HG02759 (cell line): ENCODE measurements around the gene GSK3A.

ENCODE experiments used
- ATAC-seq: cut with Tn5 transposase; IDR thresholded peaks from one replicate; pipeline ENCODE4 v1.9.1; 2021; ENCODE audit warnings: mild to moderate bottlenecking, moderate library complexity; ENCODE audit not compliant: unreplicated experiment

The GSK3A gene

DNA sequence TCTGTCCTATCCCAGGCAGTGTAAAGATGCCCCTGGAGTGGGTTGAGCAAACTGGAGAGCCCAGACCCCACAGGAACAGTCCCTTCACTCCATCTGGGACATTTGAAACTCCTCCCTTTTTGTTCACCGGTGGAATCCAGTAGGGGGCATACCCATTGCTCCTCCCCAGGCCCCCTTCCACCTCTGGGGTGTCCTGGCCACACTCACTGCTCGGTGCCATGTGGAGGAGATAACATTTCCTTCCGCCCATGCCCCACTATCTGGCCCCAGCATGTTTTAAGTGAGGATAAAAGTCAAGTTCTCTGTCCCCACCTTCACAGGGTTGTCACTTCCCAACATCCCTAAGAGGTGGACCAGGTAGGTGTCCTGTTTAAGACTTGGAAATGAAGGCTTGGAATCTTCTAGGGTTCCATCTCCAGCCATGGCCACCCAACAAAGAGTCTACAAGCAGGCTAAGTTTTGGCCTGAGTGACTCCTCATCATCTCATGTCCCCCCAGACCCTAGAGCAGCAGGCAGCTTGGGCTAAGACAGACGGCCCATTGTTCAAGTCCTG lies 13.0 kb downstream of the GSK3A start:
- ATAC-seq: no peak

DNA sequence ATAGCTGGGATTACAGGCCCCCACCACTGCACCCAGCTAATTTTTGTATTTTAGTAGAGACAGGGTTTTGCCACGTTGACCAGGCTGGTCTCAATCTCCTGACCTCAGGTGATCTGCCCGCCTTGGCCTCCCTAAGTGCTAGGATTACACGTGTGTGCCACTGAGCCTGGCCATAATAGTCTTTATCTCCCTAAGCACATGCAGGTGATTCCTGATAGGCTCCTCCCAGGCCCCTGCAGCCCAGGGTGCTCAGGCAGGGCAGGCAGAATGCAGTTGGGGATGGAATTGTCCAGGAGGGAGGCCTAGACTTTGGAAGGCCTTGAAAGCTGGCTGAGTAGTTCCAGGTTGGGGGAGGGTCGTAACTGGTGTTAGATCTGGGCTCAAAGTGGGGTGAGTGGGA lies 13.8 kb downstream of the GSK3A start:
- no peak for ATAC-seq

DNA sequence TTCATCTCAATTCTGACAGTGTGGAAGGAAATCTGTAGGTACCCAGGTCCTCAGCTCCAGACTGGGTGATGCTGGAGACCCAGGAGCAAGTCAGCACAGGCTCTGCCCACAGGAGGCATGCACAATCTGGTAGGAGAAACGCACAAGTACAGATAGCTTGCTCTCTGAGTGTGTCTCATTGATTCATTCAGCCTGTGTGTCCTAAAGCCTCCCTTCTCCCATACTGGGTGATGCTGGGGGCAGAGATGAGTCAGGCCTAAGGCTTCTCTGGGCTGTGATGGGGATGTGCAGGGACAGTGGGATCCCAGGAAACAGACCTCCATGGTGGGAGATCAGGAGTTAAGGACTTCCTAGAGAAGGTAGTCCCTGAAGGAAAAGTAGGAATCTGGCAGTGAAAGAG lies 15.5 kb downstream of the GSK3A start:
- no peak for ATAC-seq

DNA sequence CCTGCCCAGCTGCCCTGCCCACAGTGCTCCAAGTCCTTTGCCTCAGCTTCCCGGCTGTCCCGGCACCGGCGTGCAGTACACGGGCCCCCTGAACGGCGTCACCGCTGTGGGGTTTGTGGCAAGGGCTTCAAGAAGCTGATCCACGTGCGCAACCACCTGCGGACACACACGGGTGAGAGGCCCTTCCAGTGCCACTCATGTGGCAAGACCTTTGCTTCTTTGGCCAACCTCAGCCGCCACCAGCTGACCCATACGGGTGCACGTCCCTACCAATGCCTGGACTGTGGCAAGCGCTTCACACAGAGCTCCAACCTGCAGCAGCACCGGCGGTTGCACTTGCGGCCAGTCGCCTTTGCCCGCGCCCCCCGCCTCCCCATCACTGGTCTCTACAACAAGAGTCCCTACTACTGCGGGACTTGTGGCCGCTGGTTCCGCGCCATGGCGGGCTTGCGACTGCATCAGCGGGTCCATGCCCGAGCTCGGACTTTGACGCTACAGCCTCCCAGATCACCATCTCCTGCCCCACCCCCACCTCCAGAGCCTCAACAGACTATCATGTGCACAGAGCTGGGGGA lies 16.6 kb downstream of the GSK3A start:
- no peak for ATAC-seq

DNA sequence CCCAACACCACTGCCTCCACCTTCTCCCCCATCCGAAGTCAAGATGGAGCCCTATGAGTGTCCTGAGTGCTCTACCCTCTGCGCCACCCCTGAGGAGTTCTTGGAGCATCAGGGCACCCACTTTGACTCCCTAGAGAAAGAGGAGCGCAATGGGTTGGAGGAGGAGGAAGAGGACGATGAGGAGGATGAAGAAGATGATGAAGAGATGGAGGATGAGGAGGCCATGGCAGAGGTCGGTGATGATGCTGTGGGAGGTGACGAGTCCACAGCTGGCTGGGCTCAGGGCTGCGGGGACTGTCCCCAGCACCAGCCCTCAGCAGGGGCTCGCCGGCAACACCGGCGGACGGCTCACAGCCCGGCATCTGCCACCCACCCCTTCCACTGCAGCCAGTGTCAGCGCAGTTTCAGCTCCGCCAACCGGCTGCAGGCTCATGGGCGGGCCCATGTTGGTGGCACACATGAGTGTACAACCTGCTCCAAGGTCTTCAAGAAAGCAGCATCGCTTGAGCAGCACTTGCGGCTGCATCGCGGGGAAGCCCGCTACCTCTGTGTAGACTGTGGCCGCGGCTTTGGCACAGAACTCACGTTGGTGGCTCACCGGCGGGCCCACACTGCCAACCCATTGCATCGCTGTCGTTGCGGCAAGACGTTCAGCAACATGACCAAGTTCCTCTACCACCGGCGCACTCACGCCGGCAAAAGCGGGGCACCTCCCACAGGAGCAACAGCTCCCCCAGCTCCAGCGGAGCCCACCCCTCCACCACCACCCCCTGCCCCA lies 17.3 kb downstream of the GSK3A start:
- ATAC-seq: no peak

DNA sequence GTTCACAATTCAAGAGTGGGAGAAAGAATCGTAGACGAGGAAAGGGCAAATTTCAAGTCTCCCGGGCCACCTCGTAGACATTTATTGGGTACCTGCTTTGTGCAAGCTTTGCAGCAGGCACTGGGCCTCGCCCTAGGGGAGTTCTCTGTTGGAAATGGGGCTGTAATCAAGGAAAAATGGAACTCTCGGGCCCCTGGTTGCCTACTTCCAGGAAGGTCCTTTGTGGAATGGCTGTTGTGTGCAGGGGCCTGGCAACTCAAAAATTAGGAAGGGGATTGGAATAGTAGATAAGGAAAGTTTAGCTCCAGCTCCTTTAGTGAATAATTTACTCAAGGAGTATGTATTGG lies 21.7 kb downstream of the GSK3A start:
- no peak for ATAC-seq

DNA sequence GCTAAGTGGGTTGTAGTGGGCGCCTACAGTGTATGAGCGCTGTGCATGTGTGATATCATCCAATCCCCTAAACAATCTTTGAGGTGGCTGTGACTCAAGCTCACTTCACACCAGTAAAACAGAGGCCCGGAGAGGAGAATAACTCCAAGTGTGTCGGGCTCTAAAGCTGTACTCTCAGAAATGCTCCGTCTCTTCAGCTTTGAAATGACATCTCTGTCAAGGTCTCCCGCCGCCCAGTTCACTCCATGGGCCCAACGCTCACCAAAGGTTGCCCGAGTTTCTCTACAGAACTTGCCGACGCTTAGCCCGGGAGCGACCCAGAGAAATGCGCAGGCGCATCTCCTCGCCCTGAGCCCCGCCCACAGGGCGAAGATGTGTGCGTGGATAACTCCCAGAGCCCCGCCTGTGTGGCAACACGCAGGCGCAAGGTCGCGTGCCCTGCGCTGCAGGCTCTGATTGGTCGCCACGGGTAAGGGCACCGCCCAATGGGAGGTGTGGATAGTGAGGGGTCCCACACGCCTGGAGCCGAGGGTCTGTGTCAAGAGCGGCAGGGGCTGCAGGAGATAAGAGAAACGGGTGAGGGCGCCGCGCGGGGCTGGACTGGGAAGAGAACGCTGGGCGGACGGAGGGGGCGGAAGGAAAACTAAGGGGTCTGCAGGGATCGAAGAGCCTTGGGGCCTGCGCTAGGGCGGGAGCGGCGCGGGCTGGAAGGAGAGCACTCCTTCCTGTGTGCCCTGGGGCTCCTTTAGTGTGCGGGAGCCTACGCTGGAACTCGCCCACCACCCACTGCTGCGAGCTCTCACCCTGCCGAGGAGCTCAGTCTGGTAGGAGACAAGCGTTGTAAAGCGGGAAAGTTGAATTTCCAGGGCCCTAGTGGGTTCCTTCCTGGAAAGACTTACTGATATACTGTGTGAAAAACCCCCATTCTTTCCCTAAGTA lies 22.3 kb downstream of the GSK3A start, which contains the start of gene ZNF526:
ZNF526 (plus strand) TSS at position 501 of the 939 bp plus-strand sequence. CDS start 4,092 bp downstream, outside the sequence.
- peak; percentile 78 for ATAC-seq

DNA sequence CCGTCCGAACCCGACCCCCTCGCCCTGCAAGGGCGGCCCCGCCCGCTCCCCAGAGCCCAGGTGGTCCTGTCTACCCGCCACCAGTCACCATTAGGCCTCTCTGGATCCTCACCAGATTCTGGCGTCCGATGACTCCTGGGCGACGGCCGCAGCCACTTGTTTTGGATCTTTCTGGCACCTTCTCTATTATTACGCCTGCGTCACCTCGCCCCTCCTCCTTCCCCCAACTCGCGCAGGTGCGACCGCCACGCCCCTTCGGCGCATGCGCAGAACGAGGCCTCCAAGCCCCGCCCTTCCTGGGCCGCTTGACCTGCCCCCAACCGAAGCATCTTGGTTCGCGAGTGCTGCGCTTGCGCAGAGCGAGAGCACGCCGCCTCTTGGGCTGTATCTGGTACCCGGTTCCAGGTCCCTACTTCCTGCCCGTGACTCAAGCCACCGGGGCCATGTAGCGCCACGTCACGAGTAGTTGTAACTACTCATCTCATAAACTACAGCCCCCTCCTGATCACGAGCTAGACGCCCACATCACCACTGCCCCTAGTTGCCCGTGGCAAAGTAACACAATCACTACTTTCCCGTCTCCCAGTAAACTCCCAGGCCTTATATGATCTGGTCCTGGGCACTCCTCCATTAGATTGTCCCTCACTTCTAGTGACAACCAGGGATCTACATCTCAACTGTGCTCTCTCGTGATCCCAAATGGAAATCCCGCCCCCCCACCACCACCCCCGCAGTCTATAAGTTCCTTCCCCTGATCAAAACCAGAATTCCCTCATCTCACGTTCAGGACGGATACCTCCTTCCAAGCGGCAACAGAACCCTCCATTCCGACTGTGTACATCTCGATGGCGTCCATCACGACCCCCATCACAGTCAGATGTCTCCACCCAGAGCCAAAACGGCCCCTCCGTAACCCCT lies 24.6 kb downstream of the GSK3A start, which contains the start of gene DEDD2:
DEDD2 (minus strand) TSS at position 158 of the 918 bp plus-strand sequence. CDS start 670 bp downstream, outside the sequence.
- ATAC-seq: peak; percentile 63

DNA sequence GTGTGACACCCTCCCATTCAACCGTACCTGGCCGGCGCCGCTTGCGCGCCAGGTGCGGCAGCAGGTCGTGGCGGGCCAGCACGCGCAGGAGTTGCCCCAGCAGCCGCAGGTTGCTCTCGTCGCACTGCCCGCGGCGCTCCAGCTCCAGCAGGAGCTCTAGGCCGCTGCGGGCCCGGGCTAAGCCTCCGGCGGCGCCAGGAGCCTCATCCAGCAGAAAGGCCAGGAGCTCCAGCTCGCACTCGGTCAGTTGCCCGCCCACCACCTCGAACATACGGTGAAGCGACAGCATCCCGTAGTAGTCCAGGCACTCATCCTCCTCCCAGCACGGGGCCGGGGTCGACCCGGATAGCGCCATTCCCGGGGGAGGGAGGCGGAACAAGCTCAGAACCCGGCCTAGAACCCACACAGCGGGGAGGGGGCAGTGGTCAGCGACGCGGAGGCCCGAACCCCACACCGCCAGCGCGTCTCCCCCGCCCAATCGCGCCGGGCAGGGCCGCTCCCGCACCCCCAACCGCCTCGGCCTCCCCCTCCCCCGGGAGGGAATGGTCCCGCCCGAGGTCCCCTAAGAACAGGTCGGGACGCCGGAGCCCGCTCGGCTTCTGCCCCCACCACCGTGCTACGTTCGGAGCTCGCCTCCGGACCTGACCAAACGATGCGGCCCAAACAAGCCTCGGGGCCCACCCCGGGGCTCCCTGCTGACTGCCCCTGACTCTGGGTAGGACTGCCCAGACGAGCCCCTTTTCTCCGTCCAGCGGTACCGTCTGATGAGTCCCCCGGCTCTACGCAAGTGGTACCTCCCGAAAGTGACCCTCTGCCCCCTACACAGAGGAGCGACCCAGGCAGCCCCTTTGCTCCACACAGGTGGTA lies 25.5 kb downstream of the GSK3A start:
- peak; percentile 19 for ATAC-seq

DNA sequence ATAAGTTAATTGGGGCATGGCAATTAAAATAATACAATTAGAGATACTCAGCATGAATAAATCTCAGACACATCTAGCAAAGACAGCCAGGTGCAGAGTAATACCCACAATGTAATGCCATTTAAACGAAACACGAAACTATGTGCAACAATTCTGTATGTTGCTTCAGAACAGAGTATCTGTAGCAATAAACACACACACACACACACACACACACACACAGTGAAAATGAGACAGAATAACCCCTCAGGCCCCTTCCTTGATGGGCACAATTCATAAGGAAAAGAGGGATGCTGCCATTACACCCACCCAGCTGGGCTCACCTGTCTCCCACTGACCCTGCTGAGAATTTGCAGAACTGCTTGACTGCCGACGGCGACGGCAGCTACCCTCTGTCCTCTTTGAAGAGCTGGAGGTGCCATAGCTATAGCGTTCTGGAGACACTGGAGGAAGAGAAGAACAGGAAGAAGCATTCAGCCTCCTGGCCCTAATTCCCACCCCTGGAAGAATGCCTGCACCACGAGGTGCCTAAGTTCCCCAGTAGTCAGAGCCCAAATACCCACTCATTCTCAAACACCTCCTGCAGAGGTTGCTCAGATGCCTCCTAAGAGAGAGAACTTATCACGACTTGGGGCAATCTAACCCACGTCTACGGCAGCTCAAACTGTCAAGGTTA lies 27.5 kb downstream of the GSK3A start:
- ATAC-seq: no peak

DNA sequence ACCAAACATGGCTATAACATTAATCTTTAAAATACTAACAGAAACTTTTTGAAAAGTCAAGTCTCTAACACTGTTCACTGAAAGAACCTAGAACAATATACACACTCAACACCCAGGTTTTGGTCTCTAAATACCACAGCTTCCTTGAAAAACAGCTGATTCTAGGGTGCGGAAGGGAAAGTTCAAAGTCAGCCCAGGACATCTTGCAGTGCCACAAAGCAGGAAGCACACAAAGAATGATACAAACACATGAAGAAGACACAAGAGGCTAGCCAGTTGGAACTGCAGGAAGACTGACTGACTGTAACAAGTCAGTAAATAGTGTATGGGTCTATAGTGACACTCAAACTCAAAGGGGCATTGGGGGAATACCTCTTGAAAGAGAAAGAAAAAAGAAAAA lies 29.5 kb downstream of the GSK3A start:
- ATAC-seq: no peak

DNA sequence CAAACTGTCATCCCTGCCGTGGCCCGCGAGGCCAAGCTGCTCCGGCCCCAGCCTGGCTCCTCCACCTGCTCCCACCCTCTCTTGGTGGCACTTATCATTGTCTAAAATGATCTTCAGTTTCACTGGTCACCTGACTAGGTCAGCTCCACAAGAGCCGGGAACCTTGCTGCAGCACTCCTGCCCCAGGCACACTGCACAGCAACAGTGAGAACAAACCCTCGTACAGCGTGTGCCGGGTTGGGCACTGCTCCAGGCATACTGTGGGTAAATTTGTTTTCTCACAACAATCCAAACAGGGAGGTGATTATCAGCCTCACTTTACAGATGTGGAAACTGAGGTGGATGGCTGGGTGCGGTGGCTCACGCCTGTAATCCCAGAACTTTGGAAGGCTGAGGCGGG lies 33.8 kb downstream of the GSK3A start:
- ATAC-seq: no peak

DNA sequence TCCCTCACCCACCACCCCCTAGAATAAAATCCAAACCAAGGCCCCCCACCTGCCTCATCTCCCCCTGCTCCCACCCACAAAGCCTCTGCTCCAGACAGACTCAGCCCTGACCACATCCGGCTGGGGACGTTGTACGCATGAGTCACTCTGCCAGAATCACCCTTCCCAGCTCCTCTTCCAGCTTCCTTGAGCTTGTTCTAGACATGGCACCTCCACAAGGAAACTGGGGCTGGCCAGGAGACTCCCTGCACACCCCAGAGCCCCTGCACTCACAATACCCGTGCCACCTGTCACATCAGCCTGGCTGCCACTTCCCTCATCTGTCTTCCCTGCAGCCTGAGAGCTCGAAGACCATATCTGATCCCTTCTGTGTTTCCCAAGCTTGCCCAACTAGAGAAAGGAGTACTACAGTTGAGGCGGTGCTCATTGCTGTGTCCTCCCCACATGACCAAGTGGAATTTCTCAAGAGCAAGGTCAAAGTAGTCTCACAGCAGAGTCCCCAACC lies 34.6 kb downstream of the GSK3A start:
- ATAC-seq: no peak

DNA sequence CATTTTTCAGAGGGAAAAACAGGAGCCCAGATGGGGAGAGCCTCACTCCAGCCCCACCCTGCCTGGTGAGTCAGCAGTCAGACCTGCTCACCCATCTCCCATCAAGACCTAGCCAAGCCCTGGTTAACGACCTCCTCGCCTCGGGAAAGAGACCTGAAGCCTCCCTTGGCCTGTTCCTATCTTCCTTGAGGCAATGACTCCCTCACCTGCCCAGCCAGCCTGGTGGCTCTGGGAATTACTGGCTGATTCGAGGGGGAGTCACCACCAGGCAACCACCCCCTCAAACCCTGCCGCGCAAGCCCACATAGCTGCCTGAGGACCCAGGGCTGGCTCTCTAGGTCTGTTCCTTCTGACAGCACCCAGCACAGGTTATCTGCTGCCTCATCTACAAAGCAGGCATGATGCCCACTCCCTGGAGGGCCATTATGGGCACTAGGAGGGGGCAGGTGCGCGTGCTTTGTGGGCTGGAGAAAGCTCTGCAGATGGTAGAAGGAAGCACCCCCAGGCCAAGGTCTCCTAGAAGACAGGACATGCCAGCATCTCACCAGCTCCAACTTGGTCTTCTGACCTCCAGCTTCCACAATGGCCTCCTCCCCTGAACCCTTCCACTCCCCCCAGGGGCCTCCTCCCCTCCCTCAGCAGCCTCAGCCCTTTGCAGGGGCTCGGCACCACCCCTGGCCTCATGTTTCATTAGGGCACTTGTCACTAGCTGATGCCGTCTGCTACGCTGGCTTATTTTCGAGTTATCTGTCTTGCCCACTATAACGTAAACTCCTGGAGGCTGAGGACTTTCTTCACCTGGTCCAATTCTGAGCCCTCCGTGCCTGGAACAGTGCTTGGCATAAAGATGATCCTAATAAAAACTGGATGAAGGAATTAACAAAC lies 35.3 kb downstream of the GSK3A start:
- ATAC-seq: no peak

DNA sequence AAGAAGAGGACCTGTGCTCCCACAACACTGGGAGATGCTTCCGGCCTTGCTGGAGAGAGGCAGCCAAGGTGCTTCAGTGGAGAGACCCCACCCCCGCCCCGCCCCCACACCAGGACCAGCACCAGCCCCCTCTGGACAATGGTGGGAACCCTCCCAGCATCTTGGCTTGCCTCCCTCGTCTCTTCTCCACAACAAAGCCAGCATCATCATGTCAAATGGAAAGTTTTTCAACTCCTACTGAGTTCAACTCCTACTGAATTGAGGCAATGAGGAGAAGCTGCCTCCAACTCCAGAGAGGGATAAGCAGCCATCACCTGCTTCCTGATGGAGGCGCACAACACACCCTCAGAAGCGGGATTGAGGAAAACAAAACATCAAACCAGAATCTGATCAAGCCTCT lies 37.7 kb downstream of the GSK3A start:
- ATAC-seq: no peak

DNA sequence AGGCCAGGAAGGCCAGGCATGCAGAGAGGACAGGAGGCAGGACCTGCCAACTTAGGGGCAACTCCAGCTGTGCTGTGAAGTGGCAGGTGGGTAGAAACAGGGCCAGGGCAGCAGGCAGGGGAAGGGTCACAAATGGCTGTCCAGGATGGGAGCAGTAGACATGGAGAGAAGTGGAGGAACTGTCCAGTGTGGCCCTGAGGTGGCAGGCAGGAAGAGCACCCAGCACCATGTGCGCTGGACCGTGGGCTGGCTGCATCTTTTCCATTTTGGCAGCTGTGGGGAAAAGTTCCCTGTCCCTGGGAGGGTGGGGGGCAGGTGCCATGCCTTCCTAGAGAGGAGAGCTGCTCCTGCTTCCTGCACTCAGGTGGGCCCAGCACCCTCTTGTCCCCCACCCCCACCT lies 38.7 kb downstream of the GSK3A start:
- ATAC-seq: no peak

DNA sequence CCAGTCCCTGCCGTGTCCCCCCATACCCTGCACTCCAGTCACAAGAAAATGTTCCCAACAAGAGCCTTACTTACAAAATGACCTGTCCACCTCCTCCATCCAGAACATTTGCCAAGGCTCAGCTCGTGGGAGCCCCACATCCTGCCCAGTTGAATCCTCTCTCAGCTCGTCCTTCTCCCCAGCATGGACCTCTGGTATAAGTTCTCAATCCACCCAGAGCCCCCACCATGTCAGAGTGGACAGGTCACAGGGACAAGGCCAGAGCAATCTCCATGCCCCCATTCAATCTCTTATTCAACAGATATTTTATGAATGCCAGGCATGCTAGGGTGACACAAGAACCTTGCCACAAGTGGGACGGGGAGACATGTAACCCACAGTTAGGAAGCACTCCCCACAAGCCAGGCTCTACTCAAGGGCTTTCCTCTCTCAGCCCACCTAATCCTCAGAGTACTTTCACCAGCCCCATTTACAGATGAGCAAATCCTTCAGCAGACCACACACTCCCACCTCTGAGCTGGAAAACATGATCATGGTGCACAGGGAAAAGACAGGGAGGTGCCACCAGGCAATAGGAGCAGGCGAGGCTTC lies 40.0 kb downstream of the GSK3A start:
- no peak for ATAC-seq
